B cell (primary cell): ENCODE measurements around the gene ELK1.

Experiments used
- CTCF ChIP-seq: fragments of 200-600 bp; IDR thresholded peaks from one replicate; pipeline ENCODE4 v1.8.0; 2022; ENCODE audit warnings: antibody characterized with exemption, mild to moderate bottlenecking
- EZH2 ChIP-seq: IDR thresholded peaks from 2 replicates; pipeline ENCODE4 v1.6.1; 2012; ENCODE audit warnings: borderline replicate concordance, low read depth, mild to moderate bottlenecking, moderate library complexity, low read length; ENCODE audit not compliant: insufficient read depth, poor library complexity, severe bottlenecking

- no peak for TF ChIP-seq CTCF
- TF ChIP-seq EZH2, result no peak
Observed at GRCh38 chrX:47590984-47591383, 59.4 kb downstream of the ELK1 start.
